Panc1 (cell line): ENCODE data around the gene OR51V1. TPM values are rescaled to one million over a fixed set of nuclear protein-coding genes. Genes with fewer than 3 reads are reported as not detected.

ENCODE experiments used
- ATAC-seq: fragments of 200-7000 bp; cut with Tn5 transposase; 2 replicates; pipeline ENCODE4 v1.9.1; 2020; ENCODE audit warnings: mild to moderate bottlenecking, moderate library complexity
- BruUV-seq: library from RNA; stranded (reverse); fragments of 400-500 nt; replicated peaks from 2 replicates; lab custom pipeline; 2021; lab: Mats Ljungman, UMichigan
- CTCF ChIA-PET: fragments of 300-600 bp; sonication (Branson Sonifier 250); formaldehyde crosslinking; loops from one replicate; lab custom pipeline; 2022; ENCODE audit warnings: antibody characterized with exemption; lab: Charles Lee
- POLR2A ChIA-PET: fragments of 300-600 bp; sonication (Branson Sonifier 250); formaldehyde crosslinking; loops from one replicate; lab custom pipeline; 2022; ENCODE audit warnings: antibody characterized with exemption; lab: Charles Lee
- DNase-seq: peaks from one replicate; pipeline ENCODE4 v3.0.0-alpha.2; 2010; ENCODE audit warnings: low read depth, low spot score
- H3K27ac ChIP-seq: 2 replicates; pipeline ENCODE4 v1.5.1; 2011; ENCODE audit warnings: mild to moderate bottlenecking, low read length, inconsistent platforms
- H3K27me3 ChIP-seq: fragments of 200-500 bp; sonication (Bioruptor generic); 2 replicates; pipeline ENCODE4 v1.6.0; 2014; ENCODE audit warnings: low read length, inconsistent platforms; ENCODE audit not compliant: control insufficient read depth, insufficient read depth
- H3K36me3 ChIP-seq: fragments of 200-500 bp; sonication (Bioruptor generic); 2 replicates; pipeline ENCODE4 v1.5.1; 2014; ENCODE audit warnings: inconsistent platforms, mild to moderate bottlenecking, low read length, moderate library complexity; ENCODE audit not compliant: control insufficient read depth, insufficient read depth
- H3K4me1 ChIP-seq: 2 replicates; pipeline ENCODE4 v1.5.1; 2011; ENCODE audit warnings: inconsistent platforms, mild to moderate bottlenecking, low read length, moderate library complexity; ENCODE audit not compliant: control insufficient read depth, insufficient read depth
- H3K4me3 ChIP-seq, 2 experiments: 2 replicates each; pipeline ENCODE4 v1.5.1; 2011 to 2012; ENCODE audit warnings: low read depth in 2 of 2, low read length in 2 of 2, mild to moderate bottlenecking in 2 of 2, inconsistent platforms in 1 of 2, moderate library complexity in 1 of 2
- H3K9me3 ChIP-seq: fragments of 200-500 bp; sonication (Bioruptor generic); 2 replicates; pipeline ENCODE4 v1.5.1; 2014; ENCODE audit warnings: low read depth, mild to moderate bottlenecking, inconsistent platforms, low read length, moderate library complexity; ENCODE audit not compliant: control insufficient read depth, insufficient read depth
- CTCF ChIP-seq: fragments of 450-650 bp; IDR thresholded peaks from 2 replicates; pipeline ENCODE4 v1.5.1; 2017; ENCODE audit warnings: mild to moderate bottlenecking
- POLR2AphosphoS5 ChIP-seq: IDR thresholded peaks from 2 replicates; pipeline ENCODE4 v1.6.1; 2012; ENCODE audit warnings: mild to moderate bottlenecking, low read depth, low read length, moderate library complexity
- REST ChIP-seq, 2 experiments: IDR thresholded peaks; 2 replicates each; pipeline ENCODE4 v1.6.1; 2011 to 2012; ENCODE audit warnings: low read depth in 2 of 2, control low read depth in 1 of 2, low read length in 1 of 2, mild to moderate bottlenecking in 1 of 2, moderate library complexity in 1 of 2; ENCODE audit not compliant: insufficient read depth in 1 of 2
- SIN3A ChIP-seq: IDR thresholded peaks from 2 replicates; pipeline ENCODE4 v1.6.1; 2012; ENCODE audit warnings: low read depth, mild to moderate bottlenecking, low read length, moderate library complexity, borderline replicate concordance; ENCODE audit not compliant: insufficient read depth
- TCF7L2 ChIP-seq: IDR thresholded peaks from 2 replicates; pipeline ENCODE4 v1.6.1; 2011; ENCODE audit warnings: mild to moderate bottlenecking, low read depth, low read length, inconsistent platforms
- in situ Hi-C: cut with HindIII; loops from 2 replicates; pipeline ENCODE4 v1.10.0; 2016; ENCODE audit warnings: low sequenced_read_pairs, low pct_unique_long_range_greater_than_20kb
- intact Hi-C: fragments of 100-400 bp; cut with micrococcal nuclease; formaldehyde crosslinking; loops from one replicate; pipeline ENCODE4 v1.10.0; 2022; ENCODE audit not compliant: unreplicated experiment
- total RNA-seq: library from RNA; stranded (reverse); gene quantifications from one replicate; pipeline ENCODE4 v1.2.1, GENCODE V29; 2021; ENCODE audit not compliant: unreplicated experiment

Gene OR51V1
- total RNA-seq, 1 experiment from 2014 or later = not detected

GRCh38 chr11:5232176-5232575 is 31.7 kb upstream of the OR51V1 start:
- H3K4me1 ChIP-seq = no peaks in the 10 kb centered on the region
- no TSS peak for BruUV-seq
- intact Hi-C loops = no loop called here
- no peak overlapping the region for H3K4me3 ChIP-seq
- in situ Hi-C loops = no loop called here
- no peak for TF ChIP-seq CTCF
- TF ChIP-seq SIN3A = no peak
- no peak for TF ChIP-seq POLR2AphosphoS5
- TF ChIP-seq REST (IDR thresholded peaks at IDR 0.05; ENCODE audit: insufficient read depth in 1 of 2, low read depth in 2 of 2, low read length in 1 of 2) = no peak
- TF ChIP-seq TCF7L2 = no peak
- no peaks in the 10 kb centered on the region for H3K36me3 ChIP-seq
- DNase-seq = no peak
- CTCF ChIA-PET = no interaction called here
- no peak for ATAC-seq
- POLR2A ChIA-PET = no interaction called here
- H3K27ac ChIP-seq = no peak overlapping the region
- no peaks in the 10 kb centered on the region for H3K27me3 ChIP-seq
- no peaks in the 10 kb centered on the region for H3K9me3 ChIP-seq

GRCh38 chr11:5231111-5231510 is 30.6 kb upstream of the OR51V1 start:
- H3K9me3 ChIP-seq = no peaks in the 10 kb centered on the region
- H3K4me3 ChIP-seq = no peak overlapping the region
- H3K27me3 ChIP-seq = no peaks in the 10 kb centered on the region
- no peak for ATAC-seq
- TF ChIP-seq CTCF (no peak), SIN3A (no peak), REST (IDR thresholded peaks at IDR 0.05; ENCODE audit: insufficient read depth in 1 of 2, low read depth in 2 of 2, low read length in 1 of 2) (no peak), TCF7L2 (no peak), POLR2AphosphoS5 (no peak)
- no peak for DNase-seq
- no peaks in the 10 kb centered on the region for H3K36me3 ChIP-seq
- ChIA-PET POLR2A (no interaction called here), CTCF (no interaction called here)
- intact Hi-C loops = no loop called here
- H3K27ac ChIP-seq = no peak overlapping the region
- H3K4me1 ChIP-seq = no peaks in the 10 kb centered on the region
- no TSS peak for BruUV-seq
- in situ Hi-C loops = no loop called here
